ENCODE data around the gene PRKCQ.

DNA sequence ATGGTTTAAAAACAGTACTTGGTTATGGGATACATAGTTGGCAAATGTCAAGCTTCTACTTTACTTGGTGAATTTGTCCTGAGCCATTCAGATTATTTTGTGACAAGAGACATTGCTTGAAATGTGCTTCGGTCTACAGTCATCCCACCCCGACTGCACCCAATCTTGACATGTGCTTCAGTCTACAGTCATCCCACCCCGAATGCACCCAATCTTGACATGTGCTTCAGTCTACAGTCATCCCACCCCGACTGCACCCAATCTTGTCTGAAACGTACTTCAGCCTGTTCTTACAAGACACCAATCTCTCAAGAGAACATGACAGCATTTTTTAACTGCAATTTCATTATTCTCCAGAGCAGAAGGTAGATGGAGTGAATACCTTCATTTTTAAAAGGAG lies 47.8 kb downstream of the PRKCQ start:
- no peak for TF ChIP-seq CTCF (IDR thresholded peaks at IDR 0.05)
- TF ChIP-seq POLR2A (IDR thresholded peaks at IDR 0.05), result no peak

Measured in tibial nerve (tissue), 3 donors.